ENCODE measurements around the gene IKZF2.

The IKZF2 gene

GRCh38 chr2:213147538-213147937, 3.9 kb downstream of the IKZF2 start:
- peaks cover 36% of the 10 kb centered on the region for H3K4me1 Mint-ChIP-seq
- no peaks in the 10 kb centered on the region for H3K9me3 Mint-ChIP-seq
- H3K4me3 Mint-ChIP-seq: no peak overlapping the region
- no peak overlapping the region for H3K27ac Mint-ChIP-seq
- no peaks in the 10 kb centered on the region for H3K36me3 Mint-ChIP-seq (ENCODE audit: low read depth)
- peaks cover 11% of the 10 kb centered on the region for H3K27me3 Mint-ChIP-seq (ENCODE audit: low read depth, poor library complexity)
- DNase-seq: no peak
- no peak for TF ChIP-seq CTCF (IDR thresholded peaks at IDR 0.05)

DNA sequence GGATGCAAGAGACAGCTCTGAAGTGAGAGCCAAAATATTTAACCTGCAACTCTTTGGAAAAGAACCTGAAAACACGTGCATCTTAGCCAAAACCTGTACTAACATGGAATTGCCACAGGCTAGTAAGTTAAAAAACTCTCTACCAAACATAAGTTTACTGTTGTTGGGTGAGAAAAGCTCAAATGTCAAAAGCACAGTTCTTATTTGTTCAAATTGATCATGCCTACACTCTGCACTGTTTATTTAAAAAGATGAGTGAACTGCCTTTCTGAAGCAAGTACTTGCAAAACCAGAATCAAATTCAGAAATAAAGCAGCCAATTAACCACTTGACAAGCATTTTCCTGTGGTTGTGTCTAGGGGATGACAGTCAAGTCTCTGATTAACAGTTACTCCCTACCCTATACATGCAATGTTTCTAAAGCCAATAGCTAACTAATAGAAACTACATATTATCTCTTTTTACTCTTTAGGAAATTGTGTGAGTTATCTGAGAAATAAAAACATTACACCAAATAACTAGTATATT, 5.6 kb downstream of the IKZF2 start:
- Mint-ChIP-seq H3K36me3 (ENCODE audit: low read depth) (no peaks in the 10 kb centered on the region), H3K9me3 (no peaks in the 10 kb centered on the region), H3K4me3 (no peak overlapping the region), H3K27ac (no peak overlapping the region), H3K4me1 (peaks cover 24% of the 10 kb centered on the region), H3K27me3 (ENCODE audit: low read depth, poor library complexity) (peaks cover 7% of the 10 kb centered on the region)
- no peak for TF ChIP-seq CTCF (IDR thresholded peaks at IDR 0.05)
- DNase-seq: no peak

DNA sequence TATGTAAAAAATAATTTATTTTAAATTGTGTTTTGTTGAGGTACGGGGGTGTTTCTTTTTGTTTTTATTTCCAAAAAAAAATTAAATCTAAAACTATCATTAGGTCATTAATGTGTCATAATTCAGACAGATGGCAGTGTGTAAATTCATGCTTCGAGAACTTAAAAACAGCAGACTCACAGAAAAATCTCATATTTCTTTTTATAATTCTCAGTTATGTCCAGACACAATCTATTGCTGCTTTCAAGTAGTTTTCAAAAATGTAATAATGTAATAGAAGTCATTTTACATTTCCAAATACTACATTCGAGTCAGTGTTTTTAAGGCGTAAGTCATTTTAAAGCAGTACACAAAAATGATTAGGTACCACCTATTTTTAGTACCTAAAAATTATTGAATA, 14.3 kb downstream of the IKZF2 start:
- Mint-ChIP-seq H3K27ac (no peak overlapping the region), H3K27me3 (ENCODE audit: low read depth, poor library complexity) (no peaks in the 10 kb centered on the region), H3K36me3 (ENCODE audit: low read depth) (no peaks in the 10 kb centered on the region), H3K4me1 (no peaks in the 10 kb centered on the region), H3K4me3 (no peak overlapping the region), H3K9me3 (no peaks in the 10 kb centered on the region)
- TF ChIP-seq CTCF (IDR thresholded peaks at IDR 0.05): no peak
- DNase-seq: no peak

GRCh38 chr2:213129311-213129710, 22.1 kb downstream of the IKZF2 start:
- Mint-ChIP-seq H3K27me3 (ENCODE audit: low read depth, poor library complexity) (no peaks in the 10 kb centered on the region), H3K4me3 (no peak overlapping the region), H3K36me3 (ENCODE audit: low read depth) (no peaks in the 10 kb centered on the region), H3K4me1 (no peaks in the 10 kb centered on the region), H3K9me3 (no peaks in the 10 kb centered on the region), H3K27ac (no peak overlapping the region)
- DNase-seq: no peak
- no peak for TF ChIP-seq CTCF (IDR thresholded peaks at IDR 0.05)

GRCh38 chr2:213125646-213126347, 25.6 kb downstream of the IKZF2 start:
- no peaks in the 10 kb centered on the region for H3K9me3 Mint-ChIP-seq
- no peaks in the 10 kb centered on the region for H3K27me3 Mint-ChIP-seq (ENCODE audit: low read depth, poor library complexity)
- no peak overlapping the region for H3K4me3 Mint-ChIP-seq
- TF ChIP-seq CTCF (IDR thresholded peaks at IDR 0.05): no peak
- H3K36me3 Mint-ChIP-seq (ENCODE audit: low read depth): no peaks in the 10 kb centered on the region
- H3K4me1 Mint-ChIP-seq: peaks cover 7% of the 10 kb centered on the region
- H3K27ac Mint-ChIP-seq: no peak overlapping the region
- DNase-seq: no peak

GRCh38 chr2:213122725-213123124, 28.7 kb downstream of the IKZF2 start:
- no peak for DNase-seq
- Mint-ChIP-seq H3K4me1 (peaks cover 7% of the 10 kb centered on the region), H3K27me3 (ENCODE audit: low read depth, poor library complexity) (no peaks in the 10 kb centered on the region), H3K36me3 (ENCODE audit: low read depth) (no peaks in the 10 kb centered on the region), H3K4me3 (no peak overlapping the region), H3K9me3 (no peaks in the 10 kb centered on the region), H3K27ac (no peak overlapping the region)
- TF ChIP-seq CTCF (IDR thresholded peaks at IDR 0.05): no peak
